ENCODE results near the gene SLC22A5.
A peak's percentile ranks its signal among the peaks of the same experiment; 100 is the strongest.

Gene SLC22A5

GRCh38 chr5:132417461-132417860 lies 48.0 kb downstream of the SLC22A5 start:
- ChIA-PET CTCF (interaction anchor here (0.7 to 4.9 kb wide), 10 partner anchors 8 to 401 kb away, joined by 3 to 37 read pairs (median 4); partner anchors contain the start of gene IRF1), POLR2A (interaction anchor here (0.6 kb wide), 1 partner anchor 51 kb away, joined by 7 read pairs; no protein-coding TSS in a partner anchor)
- DNase-seq (ENCODE audit: extremely low spot score), result no peak
- TF ChIP-seq CTCF (IDR thresholded peaks at IDR 0.05; ENCODE audit: control extremely low read depth, extremely low read depth, low read depth, missing control alignments), result no peak

- TF ChIP-seq CTCF (IDR thresholded peaks at IDR 0.05; ENCODE audit: control extremely low read depth, extremely low read depth, low read depth, missing control alignments), result no peak
- CTCF ChIA-PET, result interaction anchor here (0.7 to 4.9 kb wide), 12 partner anchors 8 to 444 kb away, joined by 3 to 37 read pairs (median 3); partner anchors contain the start of gene IRF1
- DNase-seq (ENCODE audit: extremely low spot score), result no peak
- POLR2A ChIA-PET, result interaction anchor here (0.6 to 1.8 kb wide), 2 partner anchors 50 to 62 kb away, joined by 6 to 7 read pairs; no protein-coding TSS in a partner anchor
These were observed 48.5 kb downstream of the SLC22A5 start for GRCh38 chr5:132417889-132418485.

GRCh38 chr5:132418881-132419280 lies 49.4 kb downstream of the SLC22A5 start:
- CTCF ChIA-PET, result interaction anchor here (1.1 to 2.6 kb wide), 5 partner anchors 12 to 82 kb away, joined by 3 to 8 read pairs (median 4); no protein-coding TSS in a partner anchor
- POLR2A ChIA-PET, result interaction anchor here (1.8 kb wide), 1 partner anchor 61 kb away, joined by 6 read pairs; no protein-coding TSS in a partner anchor
- DNase-seq (ENCODE audit: extremely low spot score), result no peak
- no peak for TF ChIP-seq CTCF (IDR thresholded peaks at IDR 0.05; ENCODE audit: control extremely low read depth, extremely low read depth, low read depth, missing control alignments)

GRCh38 chr5:132419502-132420468 lies 50.3 kb downstream of the SLC22A5 start:
- DNase-seq (ENCODE audit: extremely low spot score), result peak; percentile 73
- POLR2A ChIA-PET, result interaction anchor here (1.0 to 1.8 kb wide), 8 partner anchors 47 to 71 kb away, joined by 3 to 7 read pairs (median 4); partner anchors contain the start of gene IRF1

GRCh38 chr5:132420706-132421272 lies 51.3 kb downstream of the SLC22A5 start:
- peak; percentile 67 for DNase-seq (ENCODE audit: extremely low spot score)
- no peak for TF ChIP-seq CTCF (IDR thresholded peaks at IDR 0.05; ENCODE audit: control extremely low read depth, extremely low read depth, low read depth, missing control alignments)
- POLR2A ChIA-PET, result interaction anchor here (1.0 to 1.4 kb wide), 7 partner anchors 46 to 70 kb away, joined by 3 to 7 read pairs (median 4); partner anchors contain the start of gene IRF1
- CTCF ChIA-PET, result interaction anchor here (0.7 to 7.7 kb wide), 26 partner anchors 9 to 398 kb away, joined by 3 to 82 read pairs (median 5); partner anchors contain the start of gene IRF1

More at GRCh38 chr5:132419502-132420468, 50.3 kb downstream of the SLC22A5 start:
- peak; percentile 86 for TF ChIP-seq CTCF (IDR thresholded peaks at IDR 0.05; ENCODE audit: control extremely low read depth, extremely low read depth, low read depth, missing control alignments)
- CTCF ChIA-PET, result interaction anchor here (0.7 to 7.7 kb wide), 26 partner anchors 9 to 399 kb away, joined by 3 to 82 read pairs (median 5); partner anchors contain the start of gene IRF1
